MM.1S (cell line): ENCODE data around the gene NXN.

Experiments
- CTCF ChIP-seq: fragments of 300-600 bp; sonication (generic); IDR thresholded peaks from 2 replicates; pipeline ENCODE4 v1.5.1; 2016; ENCODE audit warnings: antibody characterized with exemption, low read length, mixed read lengths
- EZH2 ChIP-seq: fragments of 300-600 bp; sonication (generic); optimal IDR thresholded peaks from 2 replicates; pipeline ENCODE3; 2017; ENCODE audit warnings: low read depth, mild to moderate bottlenecking, antibody characterized with exemption, low read length, mixed read lengths

GRCh38 chr17:948284-948852 is 31.2 kb downstream of the NXN start:
- TF ChIP-seq CTCF (no peak), EZH2 (peak; percentile 93)
